HG03139 (cell line): Measurements from ENCODE around the gene NPHP4.
"Not testable (repeated sequence)": the region's sequence is repeated elsewhere in the genome, so short reads cannot be mapped to it uniquely, and the experiment has no call there.

Experiments
- ATAC-seq: cut with Tn5 transposase; IDR thresholded peaks from one replicate; pipeline ENCODE4 v1.9.1; 2021; ENCODE audit not compliant: unreplicated experiment

Gene NPHP4

GRCh38 chr1:5898266-5898665 is 94.0 kb downstream of the NPHP4 start:
- ATAC-seq, result no peak

- ATAC-seq, result no peak
These were observed 95.2 kb downstream of the NPHP4 start for GRCh38 chr1:5896706-5897660.

- no peak for ATAC-seq
These were observed 96.5 kb downstream of the NPHP4 start for GRCh38 chr1:5895446-5896406.

- ATAC-seq, result not testable (repeated sequence)
These were observed 98.4 kb downstream of the NPHP4 start for GRCh38 chr1:5893699-5894278.

- ATAC-seq, result no peak
These were observed 99.9 kb downstream of the NPHP4 start for GRCh38 chr1:5892329-5892728.

- no peak for ATAC-seq
These were observed 100.5 kb downstream of the NPHP4 start for GRCh38 chr1:5891736-5892135.

GRCh38 chr1:5891137-5891536 is 101.1 kb downstream of the NPHP4 start:
- ATAC-seq, result no peak

- no peak for ATAC-seq
These were observed 101.7 kb downstream of the NPHP4 start for GRCh38 chr1:5890346-5891106.

GRCh38 chr1:5889901-5890300 is 102.3 kb downstream of the NPHP4 start:
- ATAC-seq, result no peak

- ATAC-seq, result no peak
These were observed 102.8 kb downstream of the NPHP4 start for GRCh38 chr1:5889462-5889861.

GRCh38 chr1:5888606-5889211 is 103.5 kb downstream of the NPHP4 start:
- no peak for ATAC-seq

- no peak for ATAC-seq
These were observed 104.3 kb downstream of the NPHP4 start for GRCh38 chr1:5887971-5888361.

GRCh38 chr1:5887349-5887970 is 104.8 kb downstream of the NPHP4 start:
- ATAC-seq, result no peak

- ATAC-seq, result no peak
These were observed 105.5 kb downstream of the NPHP4 start for GRCh38 chr1:5886541-5887348.

GRCh38 chr1:5886140-5886483 is 106.1 kb downstream of the NPHP4 start:
- no peak for ATAC-seq

- ATAC-seq, result no peak
These were observed 106.6 kb downstream of the NPHP4 start for GRCh38 chr1:5885471-5886139.

GRCh38 chr1:5884110-5884509 is 108.1 kb downstream of the NPHP4 start:
- ATAC-seq, result no peak
